Measurements from ENCODE around the gene HIRA.

DNA sequence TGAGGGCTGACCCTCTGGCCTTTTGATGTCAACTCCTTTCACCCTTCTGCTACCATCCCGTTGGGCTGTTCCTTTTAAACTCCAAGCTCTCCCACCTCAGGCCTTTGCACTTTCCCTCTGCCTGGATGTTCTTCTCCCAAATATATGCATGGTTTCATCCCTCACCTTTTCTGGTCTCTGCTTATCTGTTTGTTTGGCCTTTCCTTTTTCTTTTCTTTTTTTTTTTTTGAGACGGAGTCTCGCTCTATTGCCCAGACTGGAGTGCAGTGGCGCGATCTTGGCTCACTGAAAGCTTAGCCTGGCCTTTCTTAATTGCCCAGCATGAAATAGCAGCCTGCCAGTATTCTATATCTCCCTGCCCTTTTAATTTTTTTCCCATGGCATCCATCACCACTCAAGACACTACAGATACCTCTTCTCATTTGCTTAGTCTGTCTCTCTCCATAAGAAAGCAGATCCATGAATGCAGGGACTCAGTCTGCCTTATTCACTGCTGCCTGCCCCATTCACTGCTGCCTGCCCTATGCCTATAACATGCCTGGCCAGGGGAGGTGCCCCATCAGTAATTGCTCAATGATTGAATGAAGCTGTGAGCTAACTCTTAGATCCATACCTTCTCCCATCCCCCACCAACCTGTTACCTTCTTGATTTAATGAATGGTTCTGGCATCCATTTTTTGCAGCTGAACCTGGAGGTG lies 81.6 kb downstream of the HIRA start:
- TF ChIP-seq, protein P1, sequence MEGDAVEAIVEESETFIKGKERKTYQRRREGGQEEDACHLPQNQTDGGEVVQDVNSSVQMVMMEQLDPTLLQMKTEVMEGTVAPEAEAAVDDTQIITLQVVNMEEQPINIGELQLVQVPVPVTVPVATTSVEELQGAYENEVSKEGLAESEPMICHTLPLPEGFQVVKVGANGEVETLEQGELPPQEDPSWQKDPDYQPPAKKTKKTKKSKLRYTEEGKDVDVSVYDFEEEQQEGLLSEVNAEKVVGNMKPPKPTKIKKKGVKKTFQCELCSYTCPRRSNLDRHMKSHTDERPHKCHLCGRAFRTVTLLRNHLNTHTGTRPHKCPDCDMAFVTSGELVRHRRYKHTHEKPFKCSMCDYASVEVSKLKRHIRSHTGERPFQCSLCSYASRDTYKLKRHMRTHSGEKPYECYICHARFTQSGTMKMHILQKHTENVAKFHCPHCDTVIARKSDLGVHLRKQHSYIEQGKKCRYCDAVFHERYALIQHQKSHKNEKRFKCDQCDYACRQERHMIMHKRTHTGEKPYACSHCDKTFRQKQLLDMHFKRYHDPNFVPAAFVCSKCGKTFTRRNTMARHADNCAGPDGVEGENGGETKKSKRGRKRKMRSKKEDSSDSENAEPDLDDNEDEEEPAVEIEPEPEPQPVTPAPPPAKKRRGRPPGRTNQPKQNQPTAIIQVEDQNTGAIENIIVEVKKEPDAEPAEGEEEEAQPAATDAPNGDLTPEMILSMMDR (IDR thresholded peaks at IDR 0.05; ENCODE audit: poor library complexity, severe bottlenecking), result no peak
- no peak for TF ChIP-seq MXI1 (conservative IDR thresholded peaks at IDR 0.05; ENCODE audit: poor library complexity, severe bottlenecking)
- TF ChIP-seq POLR2AphosphoS5 (IDR thresholded peaks at IDR 0.05), result no peak
- TF ChIP-seq EZH2 (IDR thresholded peaks at IDR 0.05; ENCODE audit: borderline replicate concordance, insufficient read depth, low read length, poor library complexity, severe bottlenecking), result no peak

Measured in neural cell (in vitro differentiated cells).